Gastroesophageal sphincter (tissue), 4 donors: ENCODE data around the gene VIPR2. TPM values are rescaled to one million over a fixed set of nuclear protein-coding genes. Genes with fewer than 3 reads are reported as not detected.

ENCODE experiments used
- ATAC-seq: fragments of 150-250 bp; one replicate; pipeline ENCODE4 v1.9.1; 2016; ENCODE audit warnings: mild to moderate bottlenecking, moderate library complexity
- H3K27ac ChIP-seq, 4 donors: fragments of 200-600 bp; sonication (generic) in 3 of 4; 1 replicate in 3 of 4; 2 replicates in 1 of 4; pipeline ENCODE4 v1.5.1; 2016 to 2019
- H3K27me3 ChIP-seq: fragments of 200-600 bp; sonication (generic); one replicate; pipeline ENCODE4 v1.5.1; 2019
- H3K36me3 ChIP-seq, 2 donors: fragments of 200-600 bp; sonication (generic); one replicate each; pipeline ENCODE4 v1.5.1; 2019; ENCODE audit warnings: control low read depth in 1 of 2
- H3K4me1 ChIP-seq, 3 donors: fragments of 200-600 bp; sonication (generic); 1 replicate in 2 of 3; 2 replicates in 1 of 3; pipeline ENCODE4 v1.5.1; 2016 to 2019; ENCODE audit warnings: control low read depth in 2 of 3
- H3K4me3 ChIP-seq, 2 donors: fragments of 200-600 bp; sonication (generic); one replicate each; pipeline ENCODE4 v1.5.1; 2019; ENCODE audit warnings: mild to moderate bottlenecking in 1 of 2, moderate library complexity in 1 of 2
- H3K9me3 ChIP-seq, 3 donors: fragments of 200-600 bp; sonication (generic); one replicate each; pipeline ENCODE4 v1.5.1; 2017 to 2019; ENCODE audit warnings: control low read depth in 2 of 3
- CTCF ChIP-seq, 4 experiments: fragments of 200-600 bp in 2 of 4; fragments of 450-650 bp in 2 of 4; sonication (generic) in 1 of 4; IDR thresholded peaks; one replicate each; pipeline ENCODE4 v1.5.1; 2017 to 2019; ENCODE audit warnings: antibody characterized with exemption in 4 of 4, mild to moderate bottlenecking in 2 of 4, moderate library complexity in 2 of 4
- EP300 ChIP-seq: sonication (generic); formaldehyde crosslinking; IDR thresholded peaks from one replicate; pipeline ENCODE4 v1.6.1; 2017; ENCODE audit warnings: antibody characterized with exemption, mild to moderate bottlenecking
- POLR2A ChIP-seq, 2 donors: fragments of 450-650 bp; IDR thresholded peaks; one replicate each; pipeline ENCODE4 v1.6.1; 2017; ENCODE audit warnings: antibody characterized with exemption in 2 of 2, mild to moderate bottlenecking in 2 of 2, moderate library complexity in 1 of 2
- POLR2AphosphoS5 ChIP-seq: sonication (generic); formaldehyde crosslinking; IDR thresholded peaks from one replicate; pipeline ENCODE4 v1.6.1; 2017; ENCODE audit warnings: antibody characterized with exemption
- WGBS, 2 donors: methylation state at CpG; one replicate each; pipeline ENCODE4 v1.1.5; 2018; ENCODE audit warnings: low coverage in 1 of 2; 5-methylcytosine and 5-hydroxymethylcytosine counted together
- total RNA-seq, 4 donors: library from RNA; depleted of rRNA; stranded (reverse); fragments of >200 nt; gene quantifications; one replicate each; pipeline ENCODE4 v1.1.0, GENCODE V29; 2016

VIPR2 gene
- total RNA-seq, 4 donors from 2014 or later, result 13.3 to 52.5 (median 27.4) TPM

GRCh38 chr7:159147687-159148086 lies 3.0 kb upstream of the VIPR2 start:
- Histone ChIP-seq H3K36me3 (no peaks in the 10 kb centered on the region), H3K4me3 (no peak overlapping the region), H3K4me1 (peaks cover 0 to 32% (median 0%) of the 10 kb centered on the region in 3 donors), H3K27me3 (peaks cover 24% of the 10 kb centered on the region), H3K27ac (no peak overlapping the region), H3K9me3 (no peaks in the 10 kb centered on the region)
- no peak for TF ChIP-seq POLR2AphosphoS5
- no peak for TF ChIP-seq CTCF (IDR thresholded peaks at IDR 0.05)
- TF ChIP-seq EP300, result no peak
- no peak for TF ChIP-seq POLR2A (IDR thresholded peaks at IDR 0.05)
- 29 to 90% methylated on average over 1 to 2 of the region's 4 CpGs for WGBS, 2 donors
- no peak for ATAC-seq

- WGBS, 2 donors, result 60 to 77% methylated on average over 2 to 4 of the region's 13 CpGs
Observed at GRCh38 chr7:159147246-159147645, 2.6 kb upstream of the VIPR2 start.

GRCh38 chr7:159146084-159146858 lies 1.6 kb upstream of the VIPR2 start:
- no peaks in the 10 kb centered on the region for H3K36me3 ChIP-seq
- no peaks in the 10 kb centered on the region for H3K9me3 ChIP-seq
- TF ChIP-seq POLR2A (IDR thresholded peaks at IDR 0.05) (no peak), CTCF (IDR thresholded peaks at IDR 0.05) (no peak), POLR2AphosphoS5 (peak; percentile 92), EP300 (no peak)
- no peak overlapping the region for H3K4me3 ChIP-seq
- peaks cover 24% of the 10 kb centered on the region for H3K27me3 ChIP-seq
- WGBS, 2 donors, result 87 to 90% methylated on average over 8 of the region's 8 CpGs
- ATAC-seq, result no peak
- H3K4me1 ChIP-seq, result peaks cover 0 to 46% (median 0%) of the 10 kb centered on the region in 3 donors
- no peak overlapping the region for H3K27ac ChIP-seq

More at GRCh38 chr7:159147246-159147645, 2.6 kb upstream of the VIPR2 start:
- Histone ChIP-seq H3K27me3 (peaks cover 24% of the 10 kb centered on the region), H3K36me3 (no peaks in the 10 kb centered on the region), H3K9me3 (no peaks in the 10 kb centered on the region), H3K27ac (no peak overlapping the region), H3K4me1 (peaks cover 0 to 36% (median 0%) of the 10 kb centered on the region in 3 donors), H3K4me3 (no peak overlapping the region)
- ATAC-seq, result no peak
- TF ChIP-seq POLR2A (IDR thresholded peaks at IDR 0.05) (no peak), EP300 (no peak), POLR2AphosphoS5 (no peak), CTCF (IDR thresholded peaks at IDR 0.05) (no peak)

- Histone ChIP-seq H3K27me3 (peaks cover 24% of the 10 kb centered on the region), H3K4me1 (peaks cover 0 to 52% (median 0%) of the 10 kb centered on the region in 3 donors), H3K9me3 (no peaks in the 10 kb centered on the region), H3K36me3 (peaks cover 0 to 2% of the 10 kb centered on the region in 2 donors), H3K4me3 (peak overlapping the region; percentile 73 to 85), H3K27ac (peak overlapping the region in 3 of 4 donors; percentile 51 to 87 (median 83))
- 0% methylated on average over 4 to 30 of the region's 30 CpGs for WGBS, 2 donors
- TF ChIP-seq EP300 (no peak), POLR2A (IDR thresholded peaks at IDR 0.05) (no peak), CTCF (IDR thresholded peaks at IDR 0.05) (no peak), POLR2AphosphoS5 (no peak)
- peak; percentile 71 for ATAC-seq
Observed at GRCh38 chr7:159145490-159145855, 806 bp upstream of the VIPR2 start.
